Mesenchymal stem cell (in vitro differentiated cells and primary cell): ENCODE measurements around the gene CLDN6.
A peak's percentile ranks its signal among the peaks of the same experiment; 100 is the strongest.

Experiments used
- DNase-seq: peaks from one replicate; pipeline ENCODE4 v3.0.0-alpha.2; 2013
- H2AFZ ChIP-seq: one replicate; pipeline ENCODE4 v1.6.1; 2013; ENCODE audit warnings: low read depth, mild to moderate bottlenecking, control low read depth, inconsistent platforms, low read length, moderate library complexity
- H2AK5ac ChIP-seq: 2 replicates; pipeline ENCODE4 v1.6.1; 2013; ENCODE audit warnings: low read length, moderate library complexity, mild to moderate bottlenecking, inconsistent platforms; ENCODE audit not compliant: severe bottlenecking
- H2BK120ac ChIP-seq: one replicate; pipeline ENCODE4 v1.6.1; 2013; ENCODE audit warnings: low read depth, mild to moderate bottlenecking, inconsistent platforms, low read length, moderate library complexity
- H2BK12ac ChIP-seq, 2 experiments: one replicate each; pipeline ENCODE4 v1.6.1; 2013; ENCODE audit warnings: inconsistent platforms in 2 of 2, low read length in 2 of 2, mild to moderate bottlenecking in 2 of 2, moderate library complexity in 2 of 2, control low read depth in 1 of 2
- H2BK15ac ChIP-seq: one replicate; pipeline ENCODE4 v1.6.1; 2013; ENCODE audit warnings: mild to moderate bottlenecking, low read depth, inconsistent platforms; ENCODE audit not compliant: poor library complexity, severe bottlenecking
- H2BK5ac ChIP-seq: 2 replicates; pipeline ENCODE4 v1.6.1; 2013; ENCODE audit warnings: low read depth, mild to moderate bottlenecking, low read length, control low read depth, inconsistent platforms; ENCODE audit not compliant: poor library complexity, severe bottlenecking
- H3K14ac ChIP-seq, 2 experiments: one replicate each; pipeline ENCODE4 v1.6.1; 2013; ENCODE audit warnings: inconsistent platforms in 2 of 2, low read length in 2 of 2, control low read depth in 1 of 2, mild to moderate bottlenecking in 1 of 2, moderate library complexity in 1 of 2
- H3K18ac ChIP-seq, 2 experiments: one replicate each; pipeline ENCODE4 v1.6.1; 2013; ENCODE audit warnings: inconsistent platforms in 2 of 2, low read length in 2 of 2, control low read depth in 1 of 2, low read depth in 1 of 2, mild to moderate bottlenecking in 1 of 2
- H3K23ac ChIP-seq, 2 experiments: one replicate each; pipeline ENCODE4 v1.6.1; 2013; ENCODE audit warnings: inconsistent platforms in 2 of 2, low read length in 2 of 2, mild to moderate bottlenecking in 2 of 2, moderate library complexity in 2 of 2, control low read depth in 1 of 2
- H3K27ac ChIP-seq: 2 replicates; pipeline ENCODE4 v1.5.1; 2013; ENCODE audit warnings: mild to moderate bottlenecking, moderate library complexity, low read length, control low read depth, inconsistent platforms; ENCODE audit not compliant: poor library complexity, severe bottlenecking
- H3K27me3 ChIP-seq, 2 experiments: 2 replicates each; pipeline versions ENCODE4 v1.6.1 to v1.7.0; 2013; ENCODE audit warnings: low read length in 2 of 2, mild to moderate bottlenecking in 2 of 2, moderate library complexity in 2 of 2, control low read depth in 1 of 2, inconsistent platforms in 1 of 2; ENCODE audit not compliant: control insufficient read depth in 1 of 2, insufficient read depth in 1 of 2
- H3K36me3 ChIP-seq, 2 experiments: 2 replicates each; pipeline versions ENCODE4 v1.6.1 to v1.7.0; 2013; ENCODE audit warnings: low read length in 2 of 2, control low read depth in 1 of 2, inconsistent platforms in 1 of 2, low read depth in 1 of 2, mild to moderate bottlenecking in 1 of 2; ENCODE audit not compliant: insufficient read depth in 2 of 2, control insufficient read depth in 1 of 2
- H3K4ac ChIP-seq, 2 experiments: one replicate each; pipeline ENCODE4 v1.6.1; 2013; ENCODE audit warnings: inconsistent platforms in 2 of 2, low read length in 2 of 2, mild to moderate bottlenecking in 2 of 2, moderate library complexity in 2 of 2, control low read depth in 1 of 2, low read depth in 1 of 2
- H3K4me1 ChIP-seq: 2 replicates; pipeline ENCODE4 v1.6.1; 2013; ENCODE audit warnings: low read depth, low read length, control low read depth; ENCODE audit not compliant: control insufficient read depth, insufficient read depth
- H3K4me2 ChIP-seq: 2 replicates; pipeline ENCODE4 v1.6.1; 2013; ENCODE audit warnings: low read length, mild to moderate bottlenecking, inconsistent platforms; ENCODE audit not compliant: poor library complexity, severe bottlenecking
- H3K4me3 ChIP-seq, 2 experiments: 2 replicates each; pipeline versions ENCODE4 v1.5.1 to v1.7.0; 2013; ENCODE audit warnings: low read length in 2 of 2, mild to moderate bottlenecking in 2 of 2, control low read depth in 1 of 2, low read depth in 1 of 2; ENCODE audit not compliant: insufficient read depth in 1 of 2
- H3K79me1 ChIP-seq: replicated peaks from 2 replicates; pipeline ENCODE4 v1.6.1; 2013; ENCODE audit warnings: mild to moderate bottlenecking, control low read depth, low read length, inconsistent platforms; ENCODE audit not compliant: poor library complexity, severe bottlenecking
- H3K9ac ChIP-seq: 2 replicates; pipeline ENCODE4 v1.7.0; 2013; ENCODE audit warnings: mild to moderate bottlenecking, low read length, moderate library complexity
- H3K9me3 ChIP-seq: 2 replicates; pipeline ENCODE4 v1.7.0; 2013; ENCODE audit warnings: mild to moderate bottlenecking, low read length; ENCODE audit not compliant: control insufficient read depth
- H4K8ac ChIP-seq: one replicate; pipeline ENCODE4 v1.6.1; 2013; ENCODE audit warnings: inconsistent platforms, mild to moderate bottlenecking, low read length, moderate library complexity
- H4K91ac ChIP-seq: one replicate; pipeline ENCODE4 v1.6.1; 2013; ENCODE audit warnings: mild to moderate bottlenecking, low read length, inconsistent platforms
- WGBS: methylation state at CpG from one replicate; pipeline ENCODE4 v1.1.7; 2013; ENCODE audit warnings: mixed read lengths; 5-methylcytosine and 5-hydroxymethylcytosine counted together

CLDN6 gene

GRCh38 chr16:3065069-3065741 is 47.2 kb upstream of the CLDN6 start, which contains the start of gene IL32:
IL32 (plus strand) TSS chr16:3065640; CDS start chr16:3065812, 172 bp downstream.
- Histone ChIP-seq H3K18ac (peak within 1 kb of the TSS in 1 of 2 experiments; percentile 25), H3K79me1 (peaks cover 7% of the 10 kb centered on the region), H4K8ac (peak within 1 kb of the TSS; percentile 16), H2BK120ac (no peak within 1 kb of the TSS), H3K4me2 (peak within 1 kb of the TSS; percentile 29), H2BK15ac (no peak within 1 kb of the TSS), H3K27me3 (peaks cover 0 to 17% of the 10 kb centered on the region in 2 experiments), H3K23ac (no peak within 1 kb of the TSS), H3K14ac (no peak within 1 kb of the TSS), H3K4me3 (peak within 1 kb of the TSS; percentile 24 to 42), H3K36me3 (peaks cover 0 to 26% of the 10 kb centered on the region in 2 experiments), H3K9ac (peak within 1 kb of the TSS; percentile 65), H2BK5ac (no peak within 1 kb of the TSS), H2BK12ac (peak within 1 kb of the TSS in 1 of 2 experiments; percentile 37), H2AK5ac (peak within 1 kb of the TSS; percentile 69), H2AFZ (peak within 1 kb of the TSS; percentile 3), H4K91ac (no peak within 1 kb of the TSS), H3K4ac (peak within 1 kb of the TSS; percentile 26 to 57), H3K4me1 (peaks cover 27% of the 10 kb centered on the region), H3K9me3 (no peaks in the 10 kb centered on the region), H3K27ac (no peak within 1 kb of the TSS)
- DNase-seq = peak; percentile 93
- 61% methylated on average over 11 of the region's 13 CpGs for WGBS

- H3K27me3 ChIP-seq = peaks cover 0 to 17% of the 10 kb centered on the region in 2 experiments
- peaks cover 35% of the 10 kb centered on the region for H3K4me1 ChIP-seq
- no peak overlapping the region for H2BK120ac ChIP-seq
These were observed 45.8 kb upstream of the CLDN6 start for GRCh38 chr16:3063625-3064386.

GRCh38 chr16:3062553-3062952 is 44.6 kb upstream of the CLDN6 start:
- no peak overlapping the region for H2AK5ac ChIP-seq
- H3K79me1 ChIP-seq = peaks cover 7% of the 10 kb centered on the region
- no peak for DNase-seq
- H3K4ac ChIP-seq = no peak overlapping the region
- H3K18ac ChIP-seq = no peak overlapping the region
- no peak overlapping the region for H2BK120ac ChIP-seq
- H2BK15ac ChIP-seq = no peak overlapping the region
- H4K8ac ChIP-seq = no peak overlapping the region
- no peak overlapping the region for H3K9ac ChIP-seq
- peaks cover 41% of the 10 kb centered on the region for H3K4me1 ChIP-seq
- 89% methylated on average over 6 of the region's 6 CpGs for WGBS
- no peak overlapping the region for H3K27ac ChIP-seq
- peaks cover 0 to 5% of the 10 kb centered on the region in 2 experiments for H3K36me3 ChIP-seq
- no peak overlapping the region for H2BK12ac ChIP-seq
- H3K23ac ChIP-seq = no peak overlapping the region
- no peak overlapping the region for H3K14ac ChIP-seq
- H2AFZ ChIP-seq = no peak overlapping the region
- H3K9me3 ChIP-seq = no peaks in the 10 kb centered on the region
- no peak overlapping the region for H3K4me3 ChIP-seq
- no peak overlapping the region for H3K4me2 ChIP-seq
- no peak overlapping the region for H4K91ac ChIP-seq
- peaks cover 0 to 15% of the 10 kb centered on the region in 2 experiments for H3K27me3 ChIP-seq
- no peak overlapping the region for H2BK5ac ChIP-seq

More at GRCh38 chr16:3063625-3064386, 45.8 kb upstream of the CLDN6 start:
- Histone ChIP-seq H3K79me1 (peaks cover 7% of the 10 kb centered on the region), H2BK12ac (no peak overlapping the region), H4K8ac (no peak overlapping the region), H3K9ac (no peak overlapping the region), H2AFZ (no peak overlapping the region), H3K4ac (no peak overlapping the region), H3K14ac (no peak overlapping the region), H3K18ac (no peak overlapping the region), H3K23ac (no peak overlapping the region), H2BK5ac (no peak overlapping the region), H3K27ac (no peak overlapping the region), H3K4me2 (no peak overlapping the region), H2AK5ac (no peak overlapping the region), H3K4me3 (no peak overlapping the region), H4K91ac (no peak overlapping the region), H3K9me3 (no peaks in the 10 kb centered on the region), H2BK15ac (no peak overlapping the region), H3K36me3 (peaks cover 0 to 17% of the 10 kb centered on the region in 2 experiments)
- 93% methylated on average over 7 of the region's 8 CpGs for WGBS
- no peak for DNase-seq
